Stimulated activated CD4-positive, alpha-beta T cell treated with anti-CD3 and anti-CD28 coated beads, Interleukin-1b, Interleukin-23, amount 100 ng/mL, for 1 hour (primary cell): Measurements from ENCODE around the gene STKLD1.
"Not testable (repeated sequence)": the region's sequence is repeated elsewhere in the genome, so short reads cannot be mapped to it uniquely, and the experiment has no call there.

Experiments used
- DNase-seq, 2 donors: peaks; one replicate each; pipeline ENCODE4 v3.0.0-alpha.2; 2020; ENCODE audit warnings: low read depth in 2 of 2

Gene STKLD1

DNA sequence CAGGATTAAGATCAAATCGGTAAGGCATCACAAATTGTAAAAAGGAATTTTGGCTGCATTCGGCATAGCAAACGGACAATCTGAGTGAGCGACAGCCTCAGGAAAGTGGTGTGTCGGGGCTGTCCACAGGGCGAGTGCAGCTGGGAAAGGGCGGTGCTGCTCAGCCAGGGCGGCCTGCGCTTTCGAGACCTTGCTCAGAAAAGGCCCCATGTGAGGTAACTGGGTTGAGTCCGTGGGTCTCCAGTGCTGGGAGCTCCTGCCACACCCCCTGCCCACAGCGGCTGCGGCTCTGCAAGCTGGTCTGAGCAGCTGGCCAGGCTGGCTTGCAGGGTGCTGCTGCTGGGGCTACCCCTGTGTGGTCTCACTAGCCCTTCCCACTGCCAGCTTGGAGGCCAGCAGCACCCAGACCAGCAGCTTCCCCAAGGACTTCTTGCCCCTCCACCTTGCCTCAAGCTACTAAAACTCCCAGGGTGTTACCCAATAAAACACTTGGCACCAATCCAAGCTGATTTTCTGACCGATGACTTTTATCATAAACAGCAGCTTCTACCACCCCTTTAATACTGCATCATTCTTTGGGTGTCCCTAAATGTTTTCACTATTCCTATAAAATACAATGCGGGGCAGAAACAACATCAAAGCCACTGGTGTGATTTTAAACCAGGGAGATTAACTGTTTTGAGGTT lies 13.7 kb upstream of the STKLD1 start:
- no peak for DNase-seq

DNA sequence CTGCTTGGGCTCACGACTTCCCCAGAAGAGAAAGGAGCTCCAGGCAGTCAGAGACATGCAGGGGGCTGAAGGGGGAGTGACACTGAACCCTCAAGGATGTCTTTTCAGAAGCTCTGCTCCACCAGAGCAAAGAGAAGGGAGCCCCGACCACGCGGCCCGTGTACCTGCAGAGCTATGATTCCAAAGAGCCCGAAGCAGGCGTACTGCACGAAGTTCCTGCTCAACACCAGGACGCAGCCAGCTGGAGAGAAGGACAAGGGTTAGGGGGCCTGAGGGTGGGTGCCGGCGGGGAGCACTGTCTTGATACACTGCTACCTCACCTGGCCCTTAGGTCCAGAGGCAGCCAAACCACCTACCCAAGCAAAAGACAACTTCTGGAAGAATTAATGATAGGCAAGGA lies 9.7 kb upstream of the STKLD1 start:
- no peak for DNase-seq

DNA sequence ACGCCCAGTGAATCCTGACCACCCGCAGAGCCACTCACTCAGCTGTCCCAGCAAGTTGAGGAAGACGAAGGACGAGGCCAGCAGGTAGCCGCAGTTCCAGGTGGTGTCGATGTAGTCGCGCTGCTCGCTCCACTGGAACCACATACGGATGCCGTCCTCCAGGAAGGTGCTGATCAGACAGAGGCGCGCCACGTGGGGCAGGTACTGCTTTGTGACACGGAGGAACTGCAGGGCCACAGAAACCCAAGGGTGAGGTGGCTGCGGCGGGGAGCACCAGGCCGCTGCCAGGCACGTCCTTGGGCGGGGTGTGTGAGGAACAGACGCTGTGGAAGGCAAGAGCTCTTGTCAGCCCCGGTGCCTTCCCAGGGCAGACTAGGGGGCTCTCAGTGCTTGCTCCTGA lies 8.9 kb upstream of the STKLD1 start:
- no peak for DNase-seq

DNA sequence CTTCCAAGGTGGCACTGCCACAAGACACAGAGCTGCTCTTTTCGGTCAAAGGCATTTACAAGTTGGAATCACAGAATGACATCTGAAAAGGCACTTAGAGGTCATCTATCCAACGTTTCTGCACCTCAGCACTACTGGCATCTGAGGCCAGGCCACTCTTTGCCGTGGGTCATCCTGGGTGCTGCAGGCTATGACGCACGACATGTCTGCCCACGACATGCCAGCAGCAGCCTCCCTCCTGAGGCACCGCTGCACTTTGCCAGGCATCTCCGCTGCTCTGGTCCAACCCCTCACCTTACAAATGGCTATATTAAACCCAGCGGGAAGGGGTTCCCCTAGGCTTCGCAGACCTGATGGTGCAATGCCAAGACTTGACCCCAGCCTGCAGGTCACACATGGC lies 8.4 kb upstream of the STKLD1 start:
- no peak for DNase-seq

DNA sequence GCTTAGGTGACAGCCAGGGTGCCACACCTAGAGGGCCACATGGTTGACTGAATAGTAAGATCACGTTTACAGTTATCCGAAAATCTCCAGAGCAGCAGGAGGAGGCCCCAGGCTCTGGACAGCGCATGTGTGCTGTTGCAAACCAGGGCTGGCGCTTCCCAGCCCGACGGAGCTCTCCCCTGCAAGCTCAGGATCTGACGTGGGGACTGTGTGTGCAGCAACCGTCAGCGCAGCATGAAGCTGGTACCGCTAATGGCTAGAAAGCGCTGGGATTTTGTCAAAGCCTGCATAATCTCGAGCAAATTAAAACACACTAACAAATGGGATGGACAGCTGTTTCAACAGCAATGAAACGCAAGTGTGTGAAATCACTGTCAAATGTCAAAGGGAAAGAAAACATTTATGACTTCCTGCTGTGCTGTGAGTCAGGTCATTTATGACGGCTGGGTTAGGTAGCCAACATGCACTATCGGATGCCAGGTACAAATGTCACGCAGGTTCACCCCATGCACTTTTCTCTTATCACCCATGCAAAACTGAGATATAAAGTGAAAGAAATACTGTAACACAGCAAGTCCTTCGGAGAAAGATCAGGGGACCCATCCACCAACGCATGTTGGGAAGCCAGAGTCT lies 7.8 kb upstream of the STKLD1 start:
- no peak for DNase-seq

DNA sequence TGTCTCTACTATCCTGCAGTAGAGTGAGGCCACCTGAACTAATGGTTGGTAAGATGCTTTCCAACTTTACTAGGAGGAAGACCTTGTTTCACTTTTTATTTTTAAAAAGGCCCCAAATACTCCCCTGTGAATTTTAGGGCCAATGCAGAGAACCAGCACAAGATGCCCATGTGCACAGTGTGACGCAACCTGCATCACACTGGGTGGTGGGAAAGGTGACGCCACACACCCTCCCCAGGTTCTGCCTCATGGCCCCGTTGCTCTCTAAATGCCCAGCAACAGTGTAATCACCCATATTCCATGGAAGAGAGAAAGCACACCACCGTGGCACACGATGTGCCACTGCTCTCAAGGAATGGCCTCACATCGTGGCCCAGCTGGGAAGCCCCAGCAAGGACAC lies 6.7 kb upstream of the STKLD1 start:
- DNase-seq: no peak

DNA sequence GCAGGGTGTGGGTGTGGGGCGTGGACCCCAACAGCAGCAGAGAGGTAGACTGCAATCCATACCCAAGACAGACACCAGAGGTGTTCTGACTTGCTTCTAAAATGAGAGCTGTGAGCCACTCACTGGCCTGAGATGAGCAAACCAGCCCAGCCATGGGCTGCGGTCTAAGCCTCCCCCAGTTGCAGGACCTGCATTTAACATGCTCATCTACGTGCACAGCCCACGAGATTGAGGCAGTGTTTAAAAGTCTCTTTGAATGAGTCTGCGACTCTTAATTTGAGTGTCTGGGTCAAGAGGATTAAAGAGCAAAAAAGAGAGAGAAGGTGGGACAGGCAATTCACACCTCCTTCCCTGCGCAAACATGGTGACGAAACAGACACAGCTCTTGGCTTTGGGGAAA lies 6.2 kb upstream of the STKLD1 start:
- no peak for DNase-seq

DNA sequence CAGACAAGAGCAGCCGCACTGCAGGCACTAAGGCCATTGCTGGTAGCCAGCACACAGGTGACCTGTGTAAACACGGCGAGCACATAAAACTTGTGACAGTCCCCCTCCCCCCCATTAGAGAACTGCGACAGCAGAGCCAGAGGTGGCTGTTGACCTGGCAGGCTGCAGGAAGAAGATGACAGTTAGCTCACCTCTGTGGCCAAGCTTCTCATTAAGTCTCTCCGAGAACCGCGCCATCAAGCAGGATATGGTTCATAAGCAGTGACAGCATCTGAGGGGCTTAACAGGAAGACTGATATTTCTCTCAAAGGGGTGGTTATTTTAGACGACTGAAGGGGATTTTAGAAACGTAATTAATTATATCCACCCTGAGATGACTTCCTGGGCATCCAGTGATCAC lies 5.5 kb upstream of the STKLD1 start:
- no peak for DNase-seq

DNA sequence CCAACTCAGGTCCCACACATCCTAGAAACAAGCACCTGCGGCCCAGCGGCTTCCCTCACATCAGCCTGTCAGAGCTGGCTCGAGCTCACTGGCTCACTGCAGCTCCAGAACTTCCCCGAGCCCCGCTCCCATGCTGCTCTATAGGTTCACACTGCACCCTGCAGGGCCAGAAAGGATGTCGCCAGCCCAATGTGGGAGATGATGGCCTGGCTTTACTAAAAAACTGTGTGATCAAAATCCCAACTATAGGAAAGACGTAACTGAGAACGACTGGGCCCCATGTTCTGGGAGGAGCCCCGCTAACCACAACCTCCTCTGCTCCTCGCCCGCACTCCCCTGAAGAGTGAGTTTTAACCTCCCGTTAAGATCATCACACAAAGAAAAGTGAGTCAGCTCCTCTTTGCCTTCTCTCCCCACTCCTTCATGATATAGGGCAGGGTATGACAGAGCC lies 4.9 kb upstream of the STKLD1 start:
- DNase-seq: peak in 1 of 2 donors; percentile 44

DNA sequence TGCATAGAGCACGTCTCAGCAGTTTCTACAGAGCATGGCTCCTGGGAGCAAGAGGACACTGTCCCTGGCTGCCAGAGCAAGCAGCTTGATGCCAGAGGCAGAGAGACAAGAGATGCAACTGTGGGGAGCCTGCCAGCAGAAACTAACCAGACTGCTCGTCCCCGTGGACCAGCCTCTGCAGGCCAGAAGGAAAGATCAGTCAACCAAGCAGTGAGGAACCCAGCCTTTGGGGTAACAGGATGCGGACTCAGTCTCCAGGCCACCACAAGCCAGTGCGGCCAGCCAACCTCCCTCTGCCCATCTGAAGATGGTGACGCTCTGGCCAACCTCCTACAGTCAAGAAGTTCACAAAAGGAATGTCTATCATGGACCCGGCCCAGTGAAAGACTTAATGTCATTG lies 4.0 kb upstream of the STKLD1 start:
- DNase-seq: no peak

DNA sequence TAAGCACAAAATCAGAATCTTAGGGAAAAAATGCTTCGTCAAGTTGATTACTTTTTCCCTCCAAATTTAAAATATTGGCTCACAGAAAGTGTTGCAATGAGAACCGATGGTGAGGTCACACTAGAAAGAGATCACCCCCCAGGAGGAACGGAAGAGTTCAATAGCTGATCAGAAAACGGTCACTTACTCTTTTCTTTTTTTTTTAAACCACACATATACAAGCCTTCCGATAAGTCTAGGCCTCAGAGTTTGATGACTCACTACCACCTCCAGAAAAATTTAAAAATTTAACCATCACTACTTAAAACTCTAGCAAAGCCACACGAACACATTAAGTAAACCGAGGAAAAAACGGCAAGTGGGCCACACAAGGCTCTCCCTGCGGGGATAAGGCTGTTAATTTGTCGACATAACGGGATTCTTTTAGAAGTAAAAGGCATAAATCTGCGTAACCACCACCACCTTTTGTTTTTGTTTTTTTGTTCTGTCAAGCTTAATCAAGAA lies 1.5 kb upstream of the STKLD1 start:
- no peak for DNase-seq

DNA sequence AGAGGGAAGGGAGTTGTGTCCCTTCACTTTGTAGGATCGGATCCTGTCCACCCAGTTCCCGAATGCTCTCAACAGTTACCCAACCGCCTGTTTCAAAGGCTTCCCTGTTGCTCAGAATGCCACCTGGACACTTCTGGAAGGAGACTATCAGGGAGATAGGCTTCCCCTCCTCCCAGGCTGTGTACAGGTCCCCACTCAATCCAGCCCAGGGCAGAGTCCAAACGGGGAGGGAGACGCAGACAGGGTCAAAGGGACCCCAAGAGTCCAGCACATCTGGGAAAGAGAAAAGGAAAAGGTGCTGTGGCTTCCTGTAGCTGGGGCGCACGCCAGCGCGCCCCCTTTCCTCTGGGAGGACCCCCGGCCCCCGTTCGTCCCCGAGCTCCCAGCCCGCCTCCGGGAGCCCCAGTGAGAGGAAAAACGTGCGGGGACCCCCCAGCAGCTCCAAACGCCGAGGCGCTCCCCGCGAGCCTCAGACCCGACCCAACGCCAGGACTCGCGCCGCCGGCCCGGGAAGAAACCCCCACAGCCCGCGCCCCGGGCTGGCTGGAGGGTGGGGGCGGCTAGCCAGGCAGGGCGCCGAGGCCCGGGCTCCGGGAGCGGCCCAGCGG lies 946 bp upstream of the STKLD1 start:
- no peak for DNase-seq

DNA sequence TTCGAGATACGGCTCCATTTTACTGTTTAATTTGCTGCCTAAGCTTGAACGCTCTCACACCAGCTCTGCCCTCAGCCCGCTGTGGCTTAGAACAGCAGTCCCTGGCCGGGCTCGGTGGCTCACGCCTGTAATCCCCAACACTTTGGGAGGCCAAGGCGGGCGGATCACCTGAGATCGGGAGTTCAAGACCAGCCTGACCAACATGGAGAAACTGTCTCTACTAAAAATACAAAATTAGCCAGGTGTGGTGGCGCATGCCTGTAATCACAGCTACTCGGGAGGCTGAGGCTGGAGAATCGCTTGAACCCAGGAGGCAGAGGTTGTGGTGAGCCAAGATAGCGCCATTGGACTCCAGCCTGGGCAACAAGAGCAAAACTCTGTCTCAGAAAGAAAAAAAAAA lies 1.1 kb downstream of the STKLD1 start:
- not testable (repeated sequence) for DNase-seq

DNA sequence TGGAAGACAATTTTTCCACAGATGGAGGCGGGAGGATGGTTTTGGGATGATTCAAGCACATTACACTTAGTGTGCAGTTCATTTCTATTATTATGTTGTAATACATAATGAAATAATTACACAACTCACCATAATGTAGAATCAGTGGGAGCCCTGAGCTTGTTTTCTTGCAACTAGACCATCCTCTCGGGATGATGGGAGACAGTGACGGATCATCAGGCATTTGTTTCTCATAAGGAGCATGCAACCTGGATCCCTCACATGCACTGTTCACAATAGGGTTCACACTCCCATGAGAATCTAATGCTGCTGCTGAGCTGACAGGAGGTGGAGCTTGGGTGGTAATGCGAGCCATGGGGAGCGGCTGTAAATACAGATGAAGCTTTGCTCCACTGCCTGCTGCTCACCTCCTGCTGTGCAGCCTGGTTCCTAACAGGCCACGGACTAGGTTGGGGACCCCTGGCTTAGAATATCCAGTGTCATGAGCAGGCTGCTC lies 1.6 kb downstream of the STKLD1 start:
- DNase-seq: no peak

DNA sequence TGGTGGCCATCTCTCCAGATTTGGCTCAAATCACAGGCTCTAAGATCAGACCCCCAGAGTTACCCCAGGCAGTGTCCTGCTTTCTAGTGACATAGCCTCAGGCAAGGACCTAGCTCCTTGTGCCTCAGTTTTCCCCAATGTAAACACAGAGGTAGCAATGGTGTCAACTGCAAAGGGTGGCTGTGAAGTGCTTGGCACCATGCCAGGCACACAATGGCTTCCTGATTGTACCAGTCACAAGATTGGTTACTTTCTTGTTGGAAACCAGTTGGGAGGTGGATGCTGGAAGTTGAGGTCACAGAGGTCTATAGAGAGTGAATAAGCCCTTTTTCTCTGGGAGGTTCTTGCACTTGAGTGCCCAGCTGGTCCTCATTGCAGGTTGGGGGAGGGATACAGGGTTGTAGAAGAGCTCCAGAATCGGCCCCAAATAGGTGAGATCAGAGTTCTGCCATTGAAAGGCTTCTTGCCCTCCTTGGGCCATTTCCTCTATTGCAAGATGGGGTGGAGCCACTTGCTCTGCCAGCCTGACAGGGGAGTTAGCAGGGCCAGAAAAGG lies 2.3 kb downstream of the STKLD1 start:
- no peak for DNase-seq

DNA sequence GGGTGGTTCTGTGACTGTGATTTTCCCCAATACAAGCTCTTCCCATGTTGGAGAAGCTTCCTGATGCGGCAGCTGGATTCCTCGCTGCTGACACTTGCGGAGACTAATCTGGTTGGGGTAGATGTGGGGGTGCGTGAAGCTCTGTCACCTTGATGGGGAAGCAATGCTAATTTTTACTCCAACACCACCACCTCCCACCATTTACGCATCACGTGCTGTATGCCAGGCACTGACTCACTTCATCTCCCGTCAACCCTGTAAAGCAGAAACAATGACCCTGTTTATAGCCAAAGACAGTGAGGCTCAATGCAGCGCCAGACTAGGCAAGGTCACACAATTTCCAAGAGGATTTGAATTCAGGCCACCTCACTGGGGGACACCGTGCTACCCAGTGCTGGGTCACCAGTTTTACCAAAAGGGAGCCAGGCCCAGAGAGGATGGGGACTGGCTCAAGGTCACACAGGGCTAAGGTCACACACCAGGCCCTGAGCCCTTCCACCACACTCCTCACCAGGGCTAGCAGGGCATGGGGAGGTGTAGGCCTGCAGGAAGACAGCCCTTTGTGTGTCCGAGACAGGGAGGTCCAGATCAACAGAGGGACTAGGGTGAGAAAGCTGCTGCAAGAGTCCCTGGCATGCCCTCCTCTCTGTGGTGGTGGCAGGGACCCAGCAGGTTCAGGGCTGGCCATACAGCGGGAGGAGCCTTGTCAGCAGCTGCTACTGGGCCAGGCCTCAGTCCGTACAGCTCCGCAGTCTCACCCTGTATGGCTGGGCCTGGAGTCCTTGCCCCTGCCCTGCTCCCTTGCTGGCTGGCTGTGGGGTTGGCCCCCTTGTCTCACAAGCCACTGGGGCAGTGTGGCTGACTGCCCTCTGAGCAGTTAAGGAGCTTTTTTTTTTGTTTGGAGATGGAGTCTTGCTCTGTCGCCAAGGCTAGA lies 3.3 kb downstream of the STKLD1 start:
- no peak for DNase-seq

DNA sequence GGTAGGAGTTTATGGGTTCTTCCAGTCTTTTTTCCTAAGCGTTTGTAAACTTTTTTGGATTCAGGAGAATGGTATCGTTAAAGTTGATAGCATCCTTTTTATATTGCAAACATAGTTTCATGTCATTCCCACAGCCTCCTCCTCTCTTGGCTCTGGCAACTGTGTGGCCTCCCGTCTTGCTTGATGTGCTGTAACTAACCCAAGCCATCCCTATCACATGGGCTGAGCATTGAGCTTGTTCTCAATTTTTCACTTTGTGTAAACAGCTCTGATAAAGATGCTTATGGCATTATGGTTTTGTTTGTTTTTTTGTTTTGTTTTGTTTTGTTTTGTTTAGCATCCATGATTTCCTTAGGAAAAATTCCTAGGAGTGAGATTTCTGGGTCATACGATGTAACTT lies 4.6 kb downstream of the STKLD1 start:
- no peak for DNase-seq

DNA sequence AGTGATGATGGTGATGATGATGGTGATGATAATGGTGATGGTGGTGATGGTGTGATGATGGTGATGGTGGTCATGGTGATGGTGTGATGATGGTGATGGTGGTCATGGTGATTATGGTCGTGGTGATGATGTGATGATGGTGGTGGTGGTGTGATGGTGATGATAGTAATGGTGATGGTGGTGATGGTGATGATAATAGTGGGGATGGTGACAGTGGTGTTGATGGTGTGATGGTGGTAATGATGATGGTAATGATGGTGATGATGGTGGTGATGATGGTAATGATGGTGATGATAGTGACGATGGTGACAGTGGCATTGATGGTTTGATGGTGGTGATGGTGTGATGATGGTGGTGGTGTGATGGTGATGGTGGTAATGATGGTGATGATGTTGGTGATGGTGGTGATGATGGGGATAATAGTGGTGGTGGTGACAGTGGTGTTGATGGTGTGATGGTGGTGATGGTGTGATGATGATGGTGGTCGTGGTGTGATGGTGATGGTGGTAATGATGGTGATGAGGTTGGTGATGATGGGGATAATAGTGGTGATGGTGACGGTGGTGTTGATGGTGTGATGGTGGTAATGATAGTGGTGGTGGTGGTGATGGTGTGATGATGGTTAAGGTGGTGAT lies 6.5 kb downstream of the STKLD1 start:
- DNase-seq: no peak

DNA sequence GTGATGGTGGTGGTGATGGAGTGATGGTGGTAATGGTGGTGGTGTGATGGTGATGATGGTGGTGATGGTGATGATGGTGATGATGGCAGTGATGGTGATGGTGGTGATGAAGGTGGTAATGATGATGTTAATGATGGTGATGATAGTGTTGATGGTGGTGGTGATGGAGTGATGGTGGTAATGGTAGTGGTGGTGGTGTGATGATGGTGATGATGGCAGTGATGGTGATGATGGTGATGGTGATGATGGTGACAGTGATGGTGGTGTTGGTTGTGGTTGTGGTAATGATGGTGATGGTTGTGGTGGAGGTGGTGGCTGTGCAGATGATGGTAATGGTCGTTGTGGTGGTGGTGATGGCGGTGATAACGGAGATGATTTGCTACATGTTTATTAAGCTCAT lies 7.3 kb downstream of the STKLD1 start:
- no peak for DNase-seq

DNA sequence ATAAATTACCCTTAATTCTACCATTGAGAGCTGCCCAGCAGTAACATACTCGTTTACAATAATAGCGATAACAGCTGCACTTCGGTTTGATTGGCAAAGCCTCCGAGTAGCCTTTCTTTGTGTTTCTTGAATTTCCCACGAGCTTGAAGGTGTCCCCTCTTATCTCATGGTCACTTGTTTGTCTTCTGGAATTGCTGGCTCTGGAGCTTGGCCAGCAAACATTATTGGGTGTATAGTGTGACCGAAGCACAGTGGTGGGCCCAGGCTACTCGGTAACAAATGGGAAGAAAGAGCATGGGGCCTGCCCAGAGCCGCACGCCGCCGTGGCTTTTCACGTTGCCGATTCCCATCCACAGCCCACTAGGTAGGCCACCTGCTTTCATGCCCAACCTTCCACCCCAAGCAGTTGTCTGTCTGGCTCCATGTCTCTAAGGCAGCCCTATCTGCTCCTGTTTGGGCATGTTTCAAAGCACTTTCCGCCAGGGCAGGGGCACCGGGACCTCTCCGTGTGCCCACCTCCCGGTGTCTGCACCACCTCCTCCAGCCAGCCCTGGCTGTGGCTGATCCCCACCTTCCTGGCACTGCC lies 8.7 kb downstream of the STKLD1 start:
- no peak for DNase-seq

DNA sequence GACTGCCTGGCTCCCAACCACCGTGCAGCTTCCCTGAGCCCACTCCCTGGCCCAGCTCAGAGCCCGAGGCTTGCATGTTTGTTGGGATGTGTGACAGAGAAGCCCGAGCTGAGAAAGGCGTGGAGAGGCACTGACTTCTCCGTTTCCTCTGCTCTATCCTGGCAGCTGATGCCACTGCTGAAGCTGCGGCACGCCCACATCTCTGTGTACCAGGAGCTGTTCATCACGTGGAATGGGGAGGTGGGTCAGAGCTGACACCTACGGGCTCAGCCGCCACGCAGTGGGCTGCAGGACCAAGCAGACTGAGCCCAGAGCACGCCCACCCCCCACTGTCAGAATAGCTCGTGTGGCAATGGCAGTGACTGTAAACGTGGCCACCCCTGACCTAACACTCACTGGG lies 9.3 kb downstream of the STKLD1 start:
- DNase-seq: no peak
